Measurements from ENCODE around the gene ZYX. TPM values are rescaled to one million over a fixed set of nuclear protein-coding genes. Genes with fewer than 3 reads are reported as not detected.

ZYX gene
- total and polyA plus RNA-seq, 9 of the 15 experiments (the other 6 are each of a cell fraction or from before 2014, with no cell fraction given), result 1.8 to 130 (median 15.7) TPM

- Histone ChIP-seq H3K79me2 (ENCODE audit: control insufficient read depth, insufficient read depth, low read length) (no peaks in the 10 kb centered on the region), H3K27ac (ENCODE audit: extremely low read depth, low read depth, low read length) (no peak overlapping the region), H3K27me3 (ENCODE audit: control insufficient read depth in 2 of 2, insufficient read depth in 2 of 2, low read length in 2 of 2) (peaks cover 59 to 78% of the 10 kb centered on the region in 2 experiments), H3K36me3 (ENCODE audit: control insufficient read depth, insufficient read depth, low read length) (no peaks in the 10 kb centered on the region), H4K20me1 (replicated peaks; ENCODE audit: control insufficient read depth, insufficient read depth, low read length) (no peaks in the 10 kb centered on the region), H3K9me1 (ENCODE audit: control insufficient read depth, insufficient read depth, low read length) (no peaks in the 10 kb centered on the region), H3K4me1 (replicated peaks in 1 of 2; ENCODE audit: control insufficient read depth in 2 of 2, insufficient read depth in 2 of 2, low read length in 2 of 2) (peaks cover 0 to 3% of the 10 kb centered on the region in 2 experiments; a peak in 2 of 5 replicates), H2AFZ (ENCODE audit: low read depth, low read length) (no peak overlapping the region), H3K4me3 (no peak overlapping the region), H3K9ac (ENCODE audit: insufficient read depth in 1 of 2, low read depth in 2 of 2, low read length in 2 of 2) (no peak overlapping the region), H3K4me2 (ENCODE audit: insufficient read depth, low read length) (no peak overlapping the region), H3K9me3 (replicated peaks; ENCODE audit: control insufficient read depth, insufficient read depth, low read depth, low read length) (no peaks in the 10 kb centered on the region)
- FAIRE-seq (no peak), DNase-seq (ENCODE audit: extremely low read depth in 1 of 4, low spot score in 3 of 4) (peak in 2 of 4 experiments; percentile 45 to 47), ATAC-seq (no peak)
- BruUV-seq (replicated peaks), result no TSS peak
- WGBS (ENCODE audit: insufficient coverage, low coverage, missing lambda C conversion rate), result 3% methylated on average over 5 of the region's 5 CpGs
- in situ Hi-C loops (cut with MboI), result no loop called here
- POLR2A ChIA-PET, result interaction anchor here (0.6 to 1.0 kb wide), 3 partner anchors 39 to 66 kb away, joined by 3 read pairs; no protein-coding TSS in a partner anchor
- CTCF ChIA-PET (ENCODE audit: low intra/inter-chr PET ratio), result no interaction called here
- intact Hi-C loops (cut with micrococcal nuclease), result no loop called here
- TF ChIP-seq FOXJ2 (tag; IDR thresholded peaks at IDR 0.05) (no peak), MECOM (CRISPR knock-in tag; IDR thresholded peaks at IDR 0.05) (no peak), NR2C2 (CRISPR knock-in tag; IDR thresholded peaks at IDR 0.05) (no peak), NR2C2 (tag; IDR thresholded peaks at IDR 0.05) (no peak), CBFA2T2 (conservative IDR thresholded peaks at IDR 0.05) (0 out of 2 replicates have a peak, but pooled peaks have one; percentile 28), IRF9 (tag; IDR thresholded peaks at IDR 0.05) (no peak), ZBTB40 (IDR thresholded peaks at IDR 0.05) (no peak), ZBTB40 (CRISPR knock-in tag; IDR thresholded peaks at IDR 0.05) (no peak), RAD51 (IDR thresholded peaks at IDR 0.05; ENCODE audit: borderline replicate concordance, low read depth) (peak; percentile 64; the same call in 1 of the 2 replicates), NR1H2 (CRISPR knock-in tag; IDR thresholded peaks at IDR 0.05) (no peak), STAT6 (CRISPR knock-in tag; IDR thresholded peaks at IDR 0.05) (no peak)
Measured at GRCh38 chr7:143351060-143351459, 30.1 kb upstream of the ZYX start.

Data from K562 (cell line).